Stimulated activated CD4-positive, alpha-beta T cell treated with anti-CD3 and anti-CD28 coated beads, Interleukin-1b, Interleukin-23, amount 100 ng/mL, for 48 hours (primary cell): ENCODE data around the gene NPDC1.
A peak's percentile ranks its signal among the peaks of the same experiment; 100 is the strongest.
"Not testable (repeated sequence)": the region's sequence is repeated elsewhere in the genome, so short reads cannot be mapped to it uniquely, and the experiment has no call there.

ENCODE experiments used
- DNase-seq: peaks from one replicate; pipeline ENCODE4 v3.0.0-alpha.2; 2020

The NPDC1 gene

GRCh38 chr9:137074657-137075274 lies 28.8 kb upstream of the NPDC1 start:
- no peak for DNase-seq

DNA sequence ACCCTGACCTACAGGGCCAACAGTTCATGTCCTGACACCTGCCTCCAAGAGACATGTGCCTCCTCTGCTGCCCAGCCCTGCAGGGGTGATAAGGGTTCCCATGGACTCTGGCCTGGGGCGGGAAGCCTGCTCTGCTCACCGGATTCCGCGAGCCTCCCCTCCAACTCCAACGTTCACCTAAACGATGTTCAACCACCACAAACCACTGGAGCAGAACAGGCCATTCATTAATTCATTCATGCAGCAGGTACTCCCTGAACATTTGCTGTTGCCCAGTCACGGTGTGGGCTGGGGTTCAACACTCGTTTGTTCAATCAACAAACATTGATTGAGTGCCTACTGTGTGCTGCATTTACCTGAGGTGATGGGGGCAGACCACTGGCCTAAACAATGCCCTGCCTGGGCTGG lies 28.0 kb upstream of the NPDC1 start:
- DNase-seq = no peak

DNA sequence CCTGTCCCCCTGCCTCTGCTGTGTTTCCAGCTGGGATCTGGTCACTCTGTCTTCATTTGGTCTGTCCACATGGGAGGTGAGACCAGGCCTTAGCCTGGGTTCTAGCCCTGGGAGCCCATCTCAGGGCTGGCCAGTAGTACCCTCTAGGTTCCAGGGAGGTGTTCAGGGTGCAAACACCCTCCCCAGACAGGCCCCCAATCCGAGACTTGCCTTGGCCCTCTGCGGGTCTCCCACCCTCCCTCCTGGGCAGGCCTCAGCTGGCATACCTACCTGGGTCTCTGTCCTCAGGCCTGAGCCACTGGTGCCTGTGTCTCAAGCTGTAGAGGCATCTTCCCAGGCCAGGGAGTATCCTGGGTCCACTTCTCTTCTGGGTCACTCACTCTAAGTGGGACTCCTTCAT lies 25.3 kb upstream of the NPDC1 start:
- no peak for DNase-seq

DNA sequence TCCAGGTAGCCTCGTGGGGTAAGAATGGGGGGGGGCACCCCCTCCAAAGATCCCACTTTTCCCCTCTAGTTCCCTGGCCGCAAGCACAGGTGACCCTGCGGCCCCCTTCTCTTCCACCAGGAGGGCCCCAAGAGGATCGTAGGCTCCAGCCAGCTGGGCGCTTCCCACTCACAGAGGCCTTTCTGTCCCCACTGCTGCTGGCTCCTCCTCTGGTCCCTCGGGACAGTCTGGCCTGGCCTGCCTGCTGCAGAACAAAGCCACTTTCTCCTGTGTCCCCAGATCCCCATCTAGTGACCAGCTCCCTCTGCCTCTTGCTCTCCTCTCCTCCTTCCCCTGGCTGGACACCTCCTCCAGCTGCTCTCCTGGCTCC lies 24.9 kb upstream of the NPDC1 start:
- no peak for DNase-seq

- DNase-seq = peak; percentile 84
These were observed 24.4 kb upstream of the NPDC1 start, which contains the start of gene SAPCD2 for GRCh38 chr9:137070201-137070905. Gene SAPCD2, minus strand, starts transcription at chr9:137070557. Its CDS starts 97 bp downstream, at chr9:137070460.

GRCh38 chr9:137069508-137070091 lies 23.6 kb upstream of the NPDC1 start:
- DNase-seq = no peak

GRCh38 chr9:137068539-137069507 lies 22.8 kb upstream of the NPDC1 start:
- DNase-seq = no peak

GRCh38 chr9:137067860-137068538 lies 22.0 kb upstream of the NPDC1 start:
- DNase-seq = peak; percentile 86

GRCh38 chr9:137066096-137066861 lies 20.3 kb upstream of the NPDC1 start:
- no peak for DNase-seq

DNA sequence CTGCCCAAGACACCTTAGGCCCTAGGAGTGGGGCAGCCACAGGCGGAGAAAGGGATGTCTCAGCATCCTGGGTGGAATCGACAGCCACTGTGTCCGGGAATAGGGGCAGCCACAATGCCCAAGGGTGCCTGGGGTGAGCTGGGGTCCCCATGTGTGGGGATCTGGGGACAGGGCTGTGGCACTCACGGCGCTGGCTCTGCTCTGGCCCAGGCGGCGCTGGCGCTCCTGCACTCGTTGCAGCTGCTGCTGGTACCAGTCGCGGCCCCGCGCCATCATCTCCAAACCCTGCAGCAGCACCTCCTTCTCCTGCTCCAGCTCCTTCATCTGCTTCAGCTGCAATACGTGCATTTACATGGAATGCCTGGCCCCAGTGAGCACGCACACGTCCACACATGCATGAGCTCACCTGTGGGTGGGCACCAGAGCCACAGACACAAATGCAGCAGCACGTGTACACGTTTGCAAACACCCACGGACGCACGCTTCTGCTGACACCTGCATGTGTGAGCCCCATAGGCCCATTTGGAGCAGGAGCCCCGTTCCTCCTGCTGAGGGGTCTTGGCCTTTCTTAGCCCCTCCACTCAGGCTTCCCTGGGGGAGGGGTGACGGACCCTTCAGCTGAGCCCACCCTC lies 19.5 kb upstream of the NPDC1 start:
- DNase-seq = no peak

- DNase-seq = no peak
These were observed 18.8 kb upstream of the NPDC1 start for GRCh38 chr9:137064880-137065164.

DNA sequence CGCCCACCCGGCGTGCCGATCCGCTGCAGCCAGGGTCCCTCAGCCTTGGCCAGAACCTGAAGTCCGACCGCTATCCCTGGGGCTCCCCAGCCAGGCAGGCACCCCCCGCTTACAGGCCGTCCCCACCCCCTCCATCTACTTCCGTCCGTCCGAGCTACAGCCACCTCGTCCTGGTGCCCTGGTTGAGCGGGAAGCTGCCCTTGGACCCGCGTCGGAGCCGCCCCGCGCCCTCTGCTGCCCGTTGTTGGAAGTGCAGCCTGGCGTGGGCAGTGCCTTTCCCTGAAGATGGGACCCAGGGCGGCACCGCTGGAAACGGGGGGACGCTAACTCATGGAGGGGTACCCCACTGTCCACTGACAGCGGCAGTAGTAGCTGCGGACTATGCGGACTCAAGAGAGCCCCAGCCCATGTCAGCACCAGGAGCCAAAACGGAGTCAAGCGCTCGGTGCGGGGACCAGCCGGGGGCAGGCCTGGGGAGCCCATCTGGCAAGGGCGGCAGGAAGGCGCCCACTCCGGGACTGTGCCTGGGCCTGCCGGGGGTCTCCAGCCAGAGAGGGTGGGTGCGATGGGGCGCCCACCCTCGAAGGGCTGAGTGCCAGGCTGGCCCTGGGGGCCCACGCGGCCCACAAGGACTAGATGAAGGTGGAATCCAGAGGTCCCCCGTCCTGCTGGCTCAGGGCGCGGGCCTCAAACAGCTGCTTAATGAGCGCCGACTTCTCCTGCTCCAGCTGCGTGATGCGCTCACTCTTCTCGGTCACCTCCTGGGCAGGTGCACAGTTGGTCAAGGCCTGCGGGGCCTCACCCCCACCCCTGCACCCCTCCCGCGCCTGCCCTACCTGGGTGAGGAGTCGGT lies 18.3 kb upstream of the NPDC1 start:
- peak; percentile 49 for DNase-seq

DNA sequence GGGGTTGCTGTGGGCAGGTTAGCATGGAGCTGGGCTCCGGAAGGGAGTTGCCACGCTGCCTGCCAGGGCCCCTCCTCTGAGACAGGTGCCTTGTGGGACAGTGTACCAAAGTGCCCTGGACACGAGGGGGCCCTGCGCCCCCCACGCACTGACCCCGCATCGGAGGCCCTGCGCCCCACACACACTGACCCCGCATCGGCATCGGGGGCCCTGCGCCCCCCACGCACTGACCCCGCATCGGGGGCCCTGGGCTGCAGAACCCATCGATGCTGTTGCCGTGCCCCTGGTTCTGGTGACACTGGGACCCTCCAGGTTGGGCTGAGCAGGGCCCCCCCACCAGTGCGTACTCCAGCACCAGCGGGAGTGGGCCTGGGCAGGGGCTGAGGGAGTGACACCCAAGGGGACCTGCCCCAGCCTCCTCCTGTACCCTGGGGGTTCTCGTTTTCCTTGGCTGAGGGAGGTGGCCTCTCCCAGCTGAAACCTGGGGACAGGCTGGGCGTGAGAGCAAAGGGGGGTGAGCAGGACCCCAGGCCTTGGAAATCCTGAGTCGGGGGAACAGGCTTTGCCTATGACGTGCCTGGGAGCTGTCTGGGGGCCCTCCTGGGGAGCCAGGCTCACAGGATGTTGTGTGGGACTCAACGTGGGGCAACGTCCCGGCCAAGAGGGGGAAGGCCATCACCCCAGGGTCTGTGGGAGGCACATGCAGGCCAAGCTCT lies 17.5 kb upstream of the NPDC1 start:
- no peak for DNase-seq

DNA sequence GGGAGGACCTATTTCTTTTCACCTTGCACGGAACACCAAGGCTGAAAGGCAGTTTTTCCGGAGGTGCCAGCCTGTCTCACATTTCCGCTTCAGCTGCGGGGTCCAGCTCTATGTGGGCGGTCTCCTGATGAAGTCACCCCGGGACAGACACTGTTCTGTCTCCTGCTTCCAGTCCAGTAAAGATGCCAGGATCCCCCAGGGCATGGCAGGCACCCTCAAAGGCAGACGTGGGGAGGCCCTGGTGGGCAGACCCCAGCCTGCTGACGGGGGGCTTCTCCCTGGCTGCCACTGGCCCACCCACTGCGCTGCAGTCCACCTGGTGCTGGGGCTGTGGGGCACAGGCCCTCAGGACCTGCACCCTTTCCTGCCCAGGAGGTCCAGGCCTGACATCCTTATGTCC lies 16.8 kb upstream of the NPDC1 start:
- DNase-seq = not testable (repeated sequence)

GRCh38 chr9:137062384-137062783 lies 16.4 kb upstream of the NPDC1 start:
- no peak for DNase-seq

DNA sequence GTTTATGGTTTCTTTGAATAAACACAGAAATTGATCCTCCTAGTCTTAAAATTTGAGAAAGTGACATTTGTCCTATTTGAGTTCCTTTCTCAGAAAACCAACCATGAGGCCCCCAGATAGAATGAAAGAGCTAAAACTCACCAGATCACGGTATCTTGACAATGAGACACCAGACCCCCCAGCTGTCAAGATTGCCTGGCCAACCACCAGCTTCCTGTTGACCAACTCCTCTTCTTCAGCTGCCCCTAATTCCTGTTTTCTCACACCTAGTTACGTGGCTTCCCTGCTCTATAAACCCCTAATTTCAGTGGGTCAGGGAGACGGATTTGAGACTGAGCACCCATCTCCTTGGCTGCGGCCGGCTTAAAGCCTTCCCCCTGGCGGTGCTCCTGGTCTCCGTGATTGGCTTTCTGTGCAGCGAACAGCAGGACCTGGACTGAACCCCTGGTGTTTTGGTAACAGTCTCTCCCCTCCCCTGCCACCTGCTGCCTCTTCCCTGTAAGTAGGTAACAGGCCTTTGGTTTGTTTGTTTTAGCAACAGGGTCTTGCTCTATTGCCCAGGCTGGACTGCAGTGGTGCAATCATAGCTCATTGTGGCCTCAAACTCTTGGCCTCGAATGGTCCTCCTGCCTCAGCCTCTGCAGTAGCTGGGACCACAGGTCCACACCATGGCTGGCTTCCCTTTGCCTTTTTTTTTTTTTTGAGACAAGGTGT lies 12.7 kb upstream of the NPDC1 start:
- DNase-seq = no peak

- no peak for DNase-seq
These were observed 11.6 kb upstream of the NPDC1 start for GRCh38 chr9:137057545-137057944.

GRCh38 chr9:137056739-137057415 lies 10.9 kb upstream of the NPDC1 start:
- no peak for DNase-seq
